ENCODE measurements around the gene PGM5.

DNA sequence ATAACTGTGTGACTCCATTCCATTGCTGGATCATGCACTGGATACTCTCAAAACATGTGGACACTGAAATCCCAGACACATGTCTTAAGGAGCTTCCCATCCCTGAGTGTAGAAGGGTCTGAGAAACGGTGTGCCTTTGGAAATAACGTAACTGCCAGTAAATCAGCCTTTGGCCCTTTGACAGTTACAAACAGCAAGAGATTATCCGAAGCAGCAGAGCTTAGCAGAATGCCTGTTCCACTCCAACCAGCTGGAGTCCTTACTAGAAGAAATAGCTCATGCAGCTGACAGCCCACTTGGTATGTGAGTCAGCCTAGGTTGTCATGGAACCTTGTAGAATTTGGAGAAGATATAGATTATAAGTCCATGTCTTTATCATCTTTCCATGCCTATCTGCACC, 177.3 kb downstream of the PGM5 start:
- TF ChIP-seq, protein P1, sequence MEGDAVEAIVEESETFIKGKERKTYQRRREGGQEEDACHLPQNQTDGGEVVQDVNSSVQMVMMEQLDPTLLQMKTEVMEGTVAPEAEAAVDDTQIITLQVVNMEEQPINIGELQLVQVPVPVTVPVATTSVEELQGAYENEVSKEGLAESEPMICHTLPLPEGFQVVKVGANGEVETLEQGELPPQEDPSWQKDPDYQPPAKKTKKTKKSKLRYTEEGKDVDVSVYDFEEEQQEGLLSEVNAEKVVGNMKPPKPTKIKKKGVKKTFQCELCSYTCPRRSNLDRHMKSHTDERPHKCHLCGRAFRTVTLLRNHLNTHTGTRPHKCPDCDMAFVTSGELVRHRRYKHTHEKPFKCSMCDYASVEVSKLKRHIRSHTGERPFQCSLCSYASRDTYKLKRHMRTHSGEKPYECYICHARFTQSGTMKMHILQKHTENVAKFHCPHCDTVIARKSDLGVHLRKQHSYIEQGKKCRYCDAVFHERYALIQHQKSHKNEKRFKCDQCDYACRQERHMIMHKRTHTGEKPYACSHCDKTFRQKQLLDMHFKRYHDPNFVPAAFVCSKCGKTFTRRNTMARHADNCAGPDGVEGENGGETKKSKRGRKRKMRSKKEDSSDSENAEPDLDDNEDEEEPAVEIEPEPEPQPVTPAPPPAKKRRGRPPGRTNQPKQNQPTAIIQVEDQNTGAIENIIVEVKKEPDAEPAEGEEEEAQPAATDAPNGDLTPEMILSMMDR (IDR thresholded peaks at IDR 0.05; ENCODE audit: low read length), result no peak
- TF ChIP-seq EZH2 (IDR thresholded peaks at IDR 0.05; ENCODE audit: borderline replicate concordance, low read length), result no peak
